ENCODE results near the gene CNIH3. TPM values are rescaled to one million over a fixed set of nuclear protein-coding genes. Genes with fewer than 3 reads are reported as not detected.

The CNIH3 gene
- total RNA-seq, 1 experiment from 2014 or later, result 4.2 TPM

- H4K8ac ChIP-seq (replicated peaks; ENCODE audit: insufficient read length, low read depth, low read length), result no peak overlapping the region
- H4K20me1 ChIP-seq (ENCODE audit: control insufficient read depth, insufficient read depth, insufficient read length), result no peaks in the 10 kb centered on the region
- H3K27ac Mint-ChIP-seq, result peak overlapping the region in 1 of 3 experiments; percentile 13; a peak in 1 of 7 replicates
- no peaks in the 10 kb centered on the region for H3K36me3 Mint-ChIP-seq (ENCODE audit: insufficient read depth in 1 of 3, low read depth in 3 of 3)
- H3K23me2 ChIP-seq (ENCODE audit: insufficient read length, low read depth, low read length, poor library complexity, severe bottlenecking), result no peaks in the 10 kb centered on the region
- H3K79me2 ChIP-seq (ENCODE audit: insufficient read depth, low read length), result no peaks in the 10 kb centered on the region
- no peak overlapping the region for H3K4ac ChIP-seq (ENCODE audit: low read depth, low read length)
- no peak overlapping the region for H3T11ph ChIP-seq (ENCODE audit: low read length)
- no peak overlapping the region for H2BK15ac ChIP-seq (ENCODE audit: low read depth, low read length)
- H2AFZ ChIP-seq (ENCODE audit: low read length), result no peak overlapping the region
- H3K4me3 Mint-ChIP-seq, result no peak overlapping the region
- no peak overlapping the region for H3K23ac ChIP-seq (ENCODE audit: insufficient read length, low read depth, low read length)
- peaks cover 5% of the 10 kb centered on the region; the same call in 1 of the 2 replicates for H3K4me1 ChIP-seq (ENCODE audit: insufficient read depth, low read length)
- peaks cover 26 to 37% of the 10 kb centered on the region in 2 experiments for H3K4me1 Mint-ChIP-seq
- TF ChIP-seq CTCF (conservative IDR thresholded peaks at IDR 0.05), result no peak
- peak overlapping the region; percentile 32; the same call in 1 of the 2 replicates for H3K14ac ChIP-seq (ENCODE audit: insufficient read depth, low read length)
- no peak overlapping the region for H2BK12ac ChIP-seq (ENCODE audit: insufficient read length, low read depth, low read length)
- no peak overlapping the region for H2BK5ac ChIP-seq (ENCODE audit: insufficient read length, low read length)
- no peaks in the 10 kb centered on the region for H3K27me3 ChIP-seq (ENCODE audit: insufficient read depth, low read length)
- no CpG with 5 or more reads among the region's 8 CpGs for WGBS (ENCODE audit: extremely low coverage, insufficient read length, low lambda C conversion rate)
- H2BK120ac ChIP-seq (ENCODE audit: low read depth, low read length, poor library complexity, severe bottlenecking), result no peak overlapping the region
- no peak overlapping the region for H3K56ac ChIP-seq (ENCODE audit: insufficient read length, low read depth, low read length)
- H2AK5ac ChIP-seq (ENCODE audit: insufficient read length, low read length), result no peak overlapping the region
- H3K9ac ChIP-seq (ENCODE audit: extremely low read depth, insufficient read length, low read length), result no peak overlapping the region
- H3K27ac ChIP-seq (ENCODE audit: insufficient read length, low read depth, low read length), result no peak overlapping the region
- H3K18ac ChIP-seq (ENCODE audit: insufficient read length, low read depth, low read length), result no peak overlapping the region
- no peak overlapping the region for H3K4me2 ChIP-seq (ENCODE audit: insufficient read depth, insufficient read length, low read length)
- DNase-seq, result no peak
- H3K9me3 ChIP-seq (ENCODE audit: control insufficient read depth, low read depth, low read length), result no peaks in the 10 kb centered on the region
- no peaks in the 10 kb centered on the region for H3K9me3 Mint-ChIP-seq
- no peak overlapping the region for H4K91ac ChIP-seq (ENCODE audit: insufficient read length, low read depth, low read length)
- no peaks in the 10 kb centered on the region for H3K79me1 ChIP-seq (ENCODE audit: insufficient read depth, low read depth, low read length, poor library complexity, severe bottlenecking)
- H3K27me3 Mint-ChIP-seq (ENCODE audit: low read depth), result peaks cover 2% of the 10 kb centered on the region; the same call in 1 of the 2 replicates
- no peak overlapping the region for H4K5ac ChIP-seq (ENCODE audit: insufficient read length, low read depth, low read length)
- no peak overlapping the region for H2BK20ac ChIP-seq (ENCODE audit: low read depth, low read length, poor library complexity, severe bottlenecking)
Observed at GRCh38 chr1:224704107-224704735, 88.1 kb downstream of the CNIH3 start.
